ENCODE results near the gene SPEN. TPM values are rescaled to one million over a fixed set of nuclear protein-coding genes. Genes with fewer than 3 reads are reported as not detected.

SPEN gene
- total RNA-seq, 1 experiment from 2014 or later = 70.3 TPM

DNA sequence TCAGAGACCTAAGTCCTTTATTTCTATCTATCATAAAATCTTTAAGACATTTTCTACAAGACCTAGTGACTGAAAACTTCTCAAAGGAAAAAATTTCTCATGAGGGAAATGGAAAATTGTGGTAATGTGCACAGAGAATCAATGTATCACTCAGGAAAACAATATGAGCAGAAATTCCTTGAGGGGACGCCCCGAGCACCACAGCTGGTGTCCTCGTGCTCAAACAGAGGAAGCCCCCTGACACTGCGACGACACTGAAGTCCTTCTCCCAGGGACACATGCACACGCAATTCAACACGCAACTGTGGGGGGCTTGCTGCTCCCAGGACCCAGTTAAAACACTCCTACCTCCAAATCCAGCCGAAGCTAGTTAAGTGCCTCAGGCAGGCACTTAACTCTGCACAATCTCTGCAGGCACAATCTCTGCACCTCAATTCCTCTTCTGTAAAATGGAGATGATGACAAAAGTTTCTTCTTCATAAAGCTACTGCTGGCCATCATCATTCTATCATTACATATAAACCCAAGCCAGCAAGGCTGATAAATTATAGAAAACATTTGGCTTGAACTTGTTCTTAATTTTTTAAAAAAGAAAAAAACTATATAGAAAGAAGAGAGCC lies 112.4 kb downstream of the SPEN start:
- Histone ChIP-seq H3K36me3 (ENCODE audit: insufficient read depth, low read length, poor library complexity, severe bottlenecking) (no peaks in the 10 kb centered on the region), H3K27me3 (replicated peaks; ENCODE audit: insufficient read depth, low read depth, low read length, poor library complexity) (no peaks in the 10 kb centered on the region), H3K9me3 (ENCODE audit: low read depth, low read length, poor library complexity, severe bottlenecking) (no peaks in the 10 kb centered on the region), H3K4me1 (ENCODE audit: insufficient read depth, low read length, poor library complexity, severe bottlenecking) (peaks cover 30% of the 10 kb centered on the region), H3K27ac (ENCODE audit: low read depth, low read length, poor library complexity, severe bottlenecking) (no peak overlapping the region), H3K4me3 (ENCODE audit: low read depth, low read length, poor library complexity, severe bottlenecking) (no peak overlapping the region)
- CTCF ChIA-PET = no interaction called here
- intact Hi-C loops (cut with micrococcal nuclease; ENCODE audit: unreplicated experiment) = no loop called here
- no TSS peak for BruUV-seq (replicated peaks)
- POLR2A ChIA-PET (ENCODE audit: low non-redundant PET) = no interaction called here
- TF ChIP-seq, protein P1, sequence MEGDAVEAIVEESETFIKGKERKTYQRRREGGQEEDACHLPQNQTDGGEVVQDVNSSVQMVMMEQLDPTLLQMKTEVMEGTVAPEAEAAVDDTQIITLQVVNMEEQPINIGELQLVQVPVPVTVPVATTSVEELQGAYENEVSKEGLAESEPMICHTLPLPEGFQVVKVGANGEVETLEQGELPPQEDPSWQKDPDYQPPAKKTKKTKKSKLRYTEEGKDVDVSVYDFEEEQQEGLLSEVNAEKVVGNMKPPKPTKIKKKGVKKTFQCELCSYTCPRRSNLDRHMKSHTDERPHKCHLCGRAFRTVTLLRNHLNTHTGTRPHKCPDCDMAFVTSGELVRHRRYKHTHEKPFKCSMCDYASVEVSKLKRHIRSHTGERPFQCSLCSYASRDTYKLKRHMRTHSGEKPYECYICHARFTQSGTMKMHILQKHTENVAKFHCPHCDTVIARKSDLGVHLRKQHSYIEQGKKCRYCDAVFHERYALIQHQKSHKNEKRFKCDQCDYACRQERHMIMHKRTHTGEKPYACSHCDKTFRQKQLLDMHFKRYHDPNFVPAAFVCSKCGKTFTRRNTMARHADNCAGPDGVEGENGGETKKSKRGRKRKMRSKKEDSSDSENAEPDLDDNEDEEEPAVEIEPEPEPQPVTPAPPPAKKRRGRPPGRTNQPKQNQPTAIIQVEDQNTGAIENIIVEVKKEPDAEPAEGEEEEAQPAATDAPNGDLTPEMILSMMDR (conservative IDR thresholded peaks at IDR 0.05; ENCODE audit: low read depth, low read length) = no peak
- no peak for TF ChIP-seq EZH2 (IDR thresholded peaks at IDR 0.05; ENCODE audit: borderline replicate concordance, low read depth, low read length, poor library complexity, severe bottlenecking)
- no peak for DNase-seq (ENCODE audit: low spot score)

DNA sequence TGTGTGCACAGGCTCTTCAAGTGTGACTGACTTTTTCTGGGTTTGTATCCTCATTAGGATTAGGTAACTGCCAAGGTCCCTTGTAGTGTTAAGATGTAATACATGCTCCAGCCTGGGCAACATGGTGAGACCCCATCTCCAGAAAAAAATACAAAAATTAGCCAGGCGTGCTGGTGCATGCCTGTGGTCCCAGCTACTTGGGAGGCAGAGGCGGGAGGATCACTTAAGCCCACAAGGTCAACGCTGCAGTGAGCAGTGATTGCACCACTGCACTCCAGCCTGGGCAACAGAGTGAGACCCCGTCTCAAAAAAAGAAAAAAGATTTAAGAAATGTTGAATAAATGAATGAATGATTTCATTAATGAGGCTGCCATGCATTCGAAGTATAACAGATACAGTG lies 113.3 kb downstream of the SPEN start:
- TF ChIP-seq, protein P1 (conservative IDR thresholded peaks at IDR 0.05; ENCODE audit: low read depth, low read length) = no peak
- TF ChIP-seq EZH2 (IDR thresholded peaks at IDR 0.05; ENCODE audit: borderline replicate concordance, low read depth, low read length, poor library complexity, severe bottlenecking) = no peak
- Histone ChIP-seq H3K27ac (ENCODE audit: low read depth, low read length, poor library complexity, severe bottlenecking) (no peak overlapping the region), H3K9me3 (ENCODE audit: low read depth, low read length, poor library complexity, severe bottlenecking) (no peaks in the 10 kb centered on the region), H3K4me1 (ENCODE audit: insufficient read depth, low read length, poor library complexity, severe bottlenecking) (peaks cover 39% of the 10 kb centered on the region), H3K36me3 (ENCODE audit: insufficient read depth, low read length, poor library complexity, severe bottlenecking) (no peaks in the 10 kb centered on the region), H3K4me3 (ENCODE audit: low read depth, low read length, poor library complexity, severe bottlenecking) (no peak overlapping the region), H3K27me3 (replicated peaks; ENCODE audit: insufficient read depth, low read depth, low read length, poor library complexity) (no peaks in the 10 kb centered on the region)
- ChIA-PET CTCF (no interaction called here), POLR2A (ENCODE audit: low non-redundant PET) (no interaction called here)
- intact Hi-C loops (cut with micrococcal nuclease; ENCODE audit: unreplicated experiment) = no loop called here
- DNase-seq (ENCODE audit: low spot score) = no peak
- no TSS peak for BruUV-seq (replicated peaks)

DNA sequence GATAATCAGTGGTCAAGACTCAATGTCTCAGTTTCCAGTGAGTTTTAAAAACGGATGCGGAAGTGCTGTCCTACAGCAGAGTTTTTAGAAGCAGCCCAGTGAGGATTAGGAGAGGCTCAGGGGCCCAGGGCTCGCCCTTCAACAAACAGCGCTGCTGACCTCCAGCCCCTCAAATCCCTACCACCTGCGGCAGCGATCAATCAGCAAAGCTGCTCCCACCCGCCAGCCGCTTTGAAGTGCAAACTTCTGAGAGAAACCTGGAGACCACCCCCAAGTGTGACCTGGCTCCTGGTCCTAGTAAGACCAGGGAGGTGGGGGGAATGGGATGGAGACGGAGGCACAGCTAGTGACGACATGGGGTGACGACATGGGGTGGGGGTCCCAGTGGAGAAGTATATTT lies 114.0 kb downstream of the SPEN start:
- H3K27me3 ChIP-seq (replicated peaks; ENCODE audit: insufficient read depth, low read depth, low read length, poor library complexity) = no peaks in the 10 kb centered on the region
- ChIA-PET POLR2A (ENCODE audit: low non-redundant PET) (no interaction called here), CTCF (no interaction called here)
- TF ChIP-seq EZH2 (IDR thresholded peaks at IDR 0.05; ENCODE audit: borderline replicate concordance, low read depth, low read length, poor library complexity, severe bottlenecking) = no peak
- TF ChIP-seq, protein P1 (conservative IDR thresholded peaks at IDR 0.05; ENCODE audit: low read depth, low read length) = no peak
- DNase-seq (ENCODE audit: low spot score) = no peak
- no TSS peak for BruUV-seq (replicated peaks)
- peaks cover 46% of the 10 kb centered on the region for H3K4me1 ChIP-seq (ENCODE audit: insufficient read depth, low read length, poor library complexity, severe bottlenecking)
- H3K27ac ChIP-seq (ENCODE audit: low read depth, low read length, poor library complexity, severe bottlenecking) = no peak overlapping the region
- no peaks in the 10 kb centered on the region for H3K9me3 ChIP-seq (ENCODE audit: low read depth, low read length, poor library complexity, severe bottlenecking)
- H3K36me3 ChIP-seq (ENCODE audit: insufficient read depth, low read length, poor library complexity, severe bottlenecking) = no peaks in the 10 kb centered on the region
- intact Hi-C loops (cut with micrococcal nuclease; ENCODE audit: unreplicated experiment) = no loop called here
- H3K4me3 ChIP-seq (ENCODE audit: low read depth, low read length, poor library complexity, severe bottlenecking) = no peak overlapping the region
